ENCODE data around the gene ITGA8. TPM values are rescaled to one million over a fixed set of nuclear protein-coding genes. Genes with fewer than 3 reads are reported as not detected.
"Not testable (repeated sequence)": the region's sequence is repeated elsewhere in the genome, so short reads cannot be mapped to it uniquely, and the experiment has no call there.

The ITGA8 gene
- total RNA-seq, 1 donor = not detected

DNA sequence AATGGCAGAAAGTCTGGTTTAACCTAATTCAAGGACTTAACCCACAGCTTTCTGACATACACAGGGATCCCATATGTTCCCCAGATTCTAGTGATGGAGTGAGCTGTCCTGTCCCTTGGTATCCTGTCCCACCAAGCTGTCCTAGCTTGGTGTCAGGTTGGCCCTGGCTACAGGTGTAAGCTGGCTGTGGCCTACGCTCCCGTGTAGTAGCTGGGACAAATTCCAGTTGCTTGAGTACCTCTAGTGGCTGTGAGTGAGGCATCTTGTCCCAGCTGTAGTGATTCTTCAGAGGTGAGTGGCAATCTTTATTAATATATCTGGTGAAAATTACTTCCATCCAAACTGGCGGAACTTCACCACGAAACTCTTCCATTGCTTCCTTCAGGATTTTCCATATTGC lies 243.4 kb downstream of the ITGA8 start:
- Histone ChIP-seq H3K4me3 (ENCODE audit: low read length) (no peak overlapping the region), H3K4me1 (ENCODE audit: insufficient read depth, low read length) (no peaks in the 10 kb centered on the region), H3K27me3 (ENCODE audit: insufficient read depth, low read length) (peaks cover 11% of the 10 kb centered on the region), H3K9me3 (ENCODE audit: low read depth, low read length) (no peaks in the 10 kb centered on the region)

DNA sequence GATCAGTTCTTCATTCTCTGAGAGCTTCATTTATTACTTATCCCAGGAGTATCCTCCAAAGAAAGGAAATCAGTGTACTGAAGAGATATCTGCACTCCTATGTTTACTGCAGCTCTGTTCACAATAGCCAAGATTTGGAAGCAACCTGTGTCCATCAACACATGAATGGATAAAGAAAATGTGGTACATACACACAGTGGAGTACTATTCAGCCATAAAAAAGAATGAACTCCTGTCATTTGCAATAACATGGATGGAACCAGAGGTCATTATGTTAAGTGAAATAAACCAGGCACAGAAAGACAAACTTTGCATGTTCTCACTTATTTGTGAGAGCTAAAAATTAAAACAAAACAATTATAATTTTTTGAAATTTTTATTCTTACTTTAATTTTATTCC lies 244.3 kb downstream of the ITGA8 start:
- H3K27me3 ChIP-seq (ENCODE audit: insufficient read depth, low read length) = peaks cover 11% of the 10 kb centered on the region
- H3K4me3 ChIP-seq (ENCODE audit: low read length); H3K4me1 ChIP-seq (ENCODE audit: insufficient read depth, low read length); H3K9me3 ChIP-seq (ENCODE audit: low read depth, low read length): not testable (repeated sequence)

DNA sequence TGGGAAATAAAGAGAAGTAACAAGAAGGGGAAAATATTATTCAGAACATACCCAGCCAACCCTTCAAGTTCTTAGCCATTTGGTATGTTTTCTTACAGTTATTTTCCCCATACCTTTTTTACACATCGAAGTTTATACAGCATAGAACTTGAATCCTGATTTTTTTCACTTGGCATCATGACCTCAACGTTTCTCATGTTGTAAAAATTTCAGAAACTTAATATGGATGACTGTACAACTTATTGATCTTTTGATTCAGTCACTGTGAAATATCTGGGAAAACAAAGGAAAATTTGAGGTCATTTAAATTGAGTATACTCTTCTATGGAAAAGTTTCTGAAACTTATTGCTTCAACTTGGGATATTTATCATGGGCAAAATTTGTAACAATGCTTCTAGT lies 245.1 kb downstream of the ITGA8 start:
- peaks cover 11% of the 10 kb centered on the region for H3K27me3 ChIP-seq (ENCODE audit: insufficient read depth, low read length)
- no peaks in the 10 kb centered on the region for H3K4me1 ChIP-seq (ENCODE audit: insufficient read depth, low read length)
- no peaks in the 10 kb centered on the region for H3K9me3 ChIP-seq (ENCODE audit: low read depth, low read length)
- H3K4me3 ChIP-seq (ENCODE audit: low read length) = no peak overlapping the region

DNA sequence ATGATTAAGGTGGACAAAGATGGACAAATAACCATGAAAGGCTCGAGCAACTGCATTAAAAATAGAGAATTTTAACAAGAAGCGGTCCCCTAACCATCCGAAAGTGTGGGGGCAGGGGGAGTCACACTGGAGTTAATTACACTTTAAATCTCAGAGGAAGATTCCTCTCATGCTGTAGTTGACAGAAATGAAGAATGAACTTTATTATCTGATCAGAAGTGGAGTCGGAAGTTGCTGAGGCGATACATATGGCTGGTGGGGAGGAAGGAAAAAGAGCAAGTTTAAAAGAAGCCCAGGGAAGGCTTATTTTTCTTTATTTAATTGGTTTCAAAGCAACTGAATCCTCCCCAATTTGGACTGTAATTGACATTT lies 246.3 kb downstream of the ITGA8 start:
- Histone ChIP-seq H3K9me3 (ENCODE audit: low read depth, low read length) (no peaks in the 10 kb centered on the region), H3K27me3 (ENCODE audit: insufficient read depth, low read length) (peaks cover 11% of the 10 kb centered on the region), H3K4me3 (ENCODE audit: low read length) (no peak overlapping the region), H3K4me1 (ENCODE audit: insufficient read depth, low read length) (no peaks in the 10 kb centered on the region)

DNA sequence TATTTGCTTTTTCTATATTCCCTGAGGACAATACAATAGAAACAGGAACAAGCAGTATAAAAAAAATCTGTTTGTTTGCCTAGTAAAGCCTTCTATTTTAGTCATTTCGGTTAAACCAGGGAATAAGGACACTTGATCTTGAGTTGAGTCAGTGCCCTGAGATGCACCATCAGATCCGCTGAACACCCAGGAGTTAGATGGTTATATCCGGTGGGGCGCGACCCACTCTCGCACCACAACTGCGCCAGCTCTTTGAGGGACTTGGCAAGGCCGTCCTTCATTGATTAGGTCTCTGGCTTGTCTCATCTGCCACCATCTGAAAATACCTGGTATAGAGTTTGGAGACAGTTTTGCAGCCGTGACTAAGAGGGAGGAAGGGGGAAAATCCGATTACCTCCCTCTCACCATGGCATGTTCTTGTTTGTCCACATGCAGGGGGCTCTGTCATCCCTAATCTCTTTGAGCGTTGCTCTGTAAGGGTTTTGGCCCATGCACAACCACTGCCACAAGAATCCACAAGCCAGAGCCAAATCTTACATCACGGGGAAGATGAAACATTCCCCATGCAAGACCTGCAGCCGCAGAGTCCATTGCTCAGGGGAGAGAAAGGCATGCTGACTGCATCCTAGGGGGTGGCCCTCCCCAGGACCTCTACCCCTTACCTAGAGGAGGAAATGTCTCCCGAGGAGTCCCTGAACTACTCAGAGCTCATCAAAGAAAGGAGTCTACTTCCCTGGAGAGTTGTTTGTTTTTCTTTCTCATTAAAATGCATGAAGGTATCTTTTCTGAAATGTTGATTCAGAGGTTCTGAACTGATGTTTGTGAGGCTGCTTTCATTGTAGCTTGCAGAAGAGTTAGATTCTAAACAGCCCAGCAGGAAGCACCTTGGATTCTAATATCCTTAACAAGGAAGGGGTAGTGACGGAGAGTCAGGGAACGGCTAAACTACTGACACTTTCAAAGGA lies 247.0 kb downstream of the ITGA8 start:
- Histone ChIP-seq H3K27me3 (ENCODE audit: insufficient read depth, low read length) (peaks cover 11% of the 10 kb centered on the region), H3K4me3 (ENCODE audit: low read length) (no peak overlapping the region), H3K4me1 (ENCODE audit: insufficient read depth, low read length) (no peaks in the 10 kb centered on the region), H3K9me3 (ENCODE audit: low read depth, low read length) (no peaks in the 10 kb centered on the region)

DNA sequence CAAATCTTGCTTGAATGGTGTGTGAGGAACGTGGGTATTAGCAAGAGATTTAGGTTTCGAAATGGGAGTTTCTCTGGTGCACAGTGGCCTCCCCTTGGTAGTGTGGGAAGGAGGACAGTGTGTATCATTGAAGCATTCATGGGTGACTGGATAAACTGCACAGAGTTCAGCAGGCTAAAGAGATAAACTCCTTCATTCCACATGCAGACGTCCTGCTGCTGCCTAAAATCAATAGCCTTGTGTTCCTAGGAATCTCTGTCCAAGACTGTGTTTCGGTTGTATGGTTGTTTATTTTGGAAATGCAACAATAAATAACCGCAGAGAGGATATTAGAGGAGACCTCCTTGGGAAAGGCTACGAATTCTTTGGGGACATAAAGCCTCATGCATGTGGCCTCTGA lies 247.7 kb downstream of the ITGA8 start:
- H3K4me3 ChIP-seq (ENCODE audit: low read length) = no peak overlapping the region
- H3K4me1 ChIP-seq (ENCODE audit: insufficient read depth, low read length) = no peaks in the 10 kb centered on the region
- peaks cover 11% of the 10 kb centered on the region for H3K27me3 ChIP-seq (ENCODE audit: insufficient read depth, low read length)
- H3K9me3 ChIP-seq (ENCODE audit: low read depth, low read length) = no peaks in the 10 kb centered on the region

DNA sequence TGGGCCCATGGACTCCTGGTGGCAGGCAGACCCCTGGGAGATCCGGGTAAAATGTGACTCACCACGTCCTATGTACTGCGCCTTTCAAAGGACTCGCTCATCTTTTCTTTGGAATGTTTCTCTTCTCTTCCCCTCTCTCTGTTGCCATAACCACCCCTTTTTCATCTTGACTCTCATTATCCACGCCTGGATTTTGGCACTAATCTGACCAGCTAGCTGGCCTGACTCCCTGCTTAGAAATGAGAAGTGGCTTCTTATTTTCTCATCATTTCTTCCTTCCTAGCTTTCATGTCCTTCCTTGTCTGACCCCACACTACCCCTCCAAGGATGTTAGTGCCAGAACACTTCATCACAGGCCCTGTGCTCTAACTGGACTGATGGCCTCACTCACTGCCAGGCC lies 250.6 kb downstream of the ITGA8 start:
- Histone ChIP-seq H3K4me3 (ENCODE audit: low read length) (no peak overlapping the region), H3K9me3 (ENCODE audit: low read depth, low read length) (no peaks in the 10 kb centered on the region), H3K27me3 (ENCODE audit: insufficient read depth, low read length) (peaks cover 7% of the 10 kb centered on the region), H3K4me1 (ENCODE audit: insufficient read depth, low read length) (no peaks in the 10 kb centered on the region)

DNA sequence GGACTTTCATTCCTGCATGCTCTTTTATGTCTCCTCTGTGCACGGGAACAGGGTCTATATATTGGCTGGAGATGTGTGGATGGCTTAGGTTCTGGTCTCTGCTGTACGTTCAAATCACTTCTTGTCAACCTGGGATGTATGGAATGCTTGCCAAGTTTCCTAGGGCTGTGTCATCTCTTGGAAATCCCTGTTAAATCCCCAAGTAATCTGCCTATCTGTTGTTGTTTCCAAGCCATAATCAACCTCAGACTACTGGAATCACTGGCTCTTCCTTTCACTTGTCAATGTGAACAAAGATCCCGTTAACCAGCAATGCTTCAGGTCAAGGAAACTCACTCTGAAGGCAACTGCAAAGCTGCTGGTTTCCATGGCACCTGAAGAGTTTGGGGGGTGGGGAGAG lies 255.3 kb downstream of the ITGA8 start:
- H3K4me3 ChIP-seq (ENCODE audit: low read length) = no peak overlapping the region
- H3K9me3 ChIP-seq (ENCODE audit: low read depth, low read length) = no peaks in the 10 kb centered on the region
- H3K27me3 ChIP-seq (ENCODE audit: insufficient read depth, low read length) = no peaks in the 10 kb centered on the region
- H3K4me1 ChIP-seq (ENCODE audit: insufficient read depth, low read length) = no peaks in the 10 kb centered on the region

Other genes starting within 250 kb of the ITGA8 start
- gene MINDY3, start 140.6 kb upstream of the ITGA8 start, total RNA-seq = 61.1 TPM

Data from mononuclear cell (primary cell).